ENCODE measurements around the gene POC5.

The POC5 gene

GRCh38 chr5:75678155-75678554 is 39.1 kb downstream of the POC5 start:
- Histone ChIP-seq H3K4me3 (ENCODE audit: insufficient read depth, low read depth, low read length) (no peak overlapping the region), H3K27ac (ENCODE audit: insufficient read depth, low read depth, low read length, poor library complexity, severe bottlenecking) (no peak overlapping the region), H3K27me3 (ENCODE audit: control insufficient read depth, insufficient read depth, low read length, poor library complexity, severe bottlenecking) (no peaks in the 10 kb centered on the region), H3K36me3 (ENCODE audit: control insufficient read depth, insufficient read depth, low read length) (no peaks in the 10 kb centered on the region), H3K4me1 (ENCODE audit: control insufficient read depth, insufficient read depth, low read length) (no peaks in the 10 kb centered on the region), H3K9me3 (ENCODE audit: control insufficient read depth, low read length) (no peaks in the 10 kb centered on the region)
- 75 to 94% methylated on average over 2 to 3 of the region's 3 CpGs for WGBS, 2 experiments

GRCh38 chr5:75677607-75678006 is 39.6 kb downstream of the POC5 start:
- Histone ChIP-seq H3K27ac (ENCODE audit: insufficient read depth, low read depth, low read length, poor library complexity, severe bottlenecking) (no peak overlapping the region), H3K4me3 (ENCODE audit: insufficient read depth, low read depth, low read length) (no peak overlapping the region), H3K27me3 (ENCODE audit: control insufficient read depth, insufficient read depth, low read length, poor library complexity, severe bottlenecking) (no peaks in the 10 kb centered on the region), H3K9me3 (ENCODE audit: control insufficient read depth, low read length) (no peaks in the 10 kb centered on the region), H3K36me3 (ENCODE audit: control insufficient read depth, insufficient read depth, low read length) (no peaks in the 10 kb centered on the region), H3K4me1 (ENCODE audit: control insufficient read depth, insufficient read depth, low read length) (no peaks in the 10 kb centered on the region)
- WGBS, 2 experiments, result 93 to 100% methylated on average over 1 of the region's 1 CpG

DNA sequence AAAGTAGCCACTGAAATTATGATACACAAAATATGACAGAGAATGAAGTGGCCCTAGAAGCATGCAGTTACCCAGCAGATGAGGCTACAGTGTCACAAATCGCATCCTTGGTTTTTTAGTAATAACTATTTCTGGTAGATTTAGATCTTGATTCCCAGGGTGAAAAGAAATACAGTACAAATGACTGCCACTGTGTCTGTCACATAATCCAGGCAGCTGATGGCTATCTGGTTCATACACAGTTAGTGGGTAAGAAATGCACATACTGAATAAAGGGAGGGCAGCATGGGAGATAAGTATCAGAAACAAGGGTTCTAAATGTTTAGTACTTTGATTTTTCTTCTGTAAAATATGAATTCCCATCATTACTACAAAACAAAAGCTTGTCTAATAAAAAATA is 41.5 kb downstream of the POC5 start:
- H3K36me3 ChIP-seq (ENCODE audit: control insufficient read depth, insufficient read depth, low read length), result no peaks in the 10 kb centered on the region
- no peaks in the 10 kb centered on the region for H3K4me1 ChIP-seq (ENCODE audit: control insufficient read depth, insufficient read depth, low read length)
- H3K27me3 ChIP-seq (ENCODE audit: control insufficient read depth, insufficient read depth, low read length, poor library complexity, severe bottlenecking), result no peaks in the 10 kb centered on the region
- no peak overlapping the region for H3K4me3 ChIP-seq (ENCODE audit: insufficient read depth, low read depth, low read length)
- WGBS, 2 experiments, result 100% methylated on average over 1 of the region's 1 CpG
- H3K27ac ChIP-seq (ENCODE audit: insufficient read depth, low read depth, low read length, poor library complexity, severe bottlenecking), result no peak overlapping the region
- H3K9me3 ChIP-seq (ENCODE audit: control insufficient read depth, low read length), result no peaks in the 10 kb centered on the region

DNA sequence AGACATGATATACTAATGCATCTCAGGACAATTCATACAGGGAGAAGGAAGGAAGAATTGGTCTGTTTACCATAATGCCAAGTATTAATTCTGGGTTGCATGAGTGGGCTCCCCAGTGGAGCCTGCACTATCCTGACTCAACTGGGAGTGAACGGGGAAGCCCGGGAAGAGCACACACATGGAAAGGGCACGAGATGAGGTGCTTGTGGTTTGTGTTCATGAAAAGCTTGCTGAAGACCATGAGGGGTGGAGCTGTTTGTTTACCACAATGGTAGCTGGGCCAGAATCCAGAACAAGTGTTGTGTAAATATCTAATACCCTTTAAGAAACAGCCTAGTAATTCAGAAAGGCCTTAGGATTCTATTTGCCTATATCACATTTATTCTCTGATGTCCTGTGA is 44.6 kb downstream of the POC5 start:
- H3K27me3 ChIP-seq (ENCODE audit: control insufficient read depth, insufficient read depth, low read length, poor library complexity, severe bottlenecking), result no peaks in the 10 kb centered on the region
- H3K27ac ChIP-seq (ENCODE audit: insufficient read depth, low read depth, low read length, poor library complexity, severe bottlenecking), result no peak overlapping the region
- no peaks in the 10 kb centered on the region for H3K36me3 ChIP-seq (ENCODE audit: control insufficient read depth, insufficient read depth, low read length)
- H3K4me3 ChIP-seq (ENCODE audit: insufficient read depth, low read depth, low read length), result no peak overlapping the region
- 95 to 96% methylated on average over 3 of the region's 3 CpGs for WGBS, 2 experiments
- peaks cover 10% of the 10 kb centered on the region for H3K4me1 ChIP-seq (ENCODE audit: control insufficient read depth, insufficient read depth, low read length)
- no peaks in the 10 kb centered on the region for H3K9me3 ChIP-seq (ENCODE audit: control insufficient read depth, low read length)

GRCh38 chr5:75671506-75671905 is 45.7 kb downstream of the POC5 start:
- peaks cover 17% of the 10 kb centered on the region for H3K4me1 ChIP-seq (ENCODE audit: control insufficient read depth, insufficient read depth, low read length)
- H3K27ac ChIP-seq (ENCODE audit: insufficient read depth, low read depth, low read length, poor library complexity, severe bottlenecking), result no peak overlapping the region
- H3K9me3 ChIP-seq (ENCODE audit: control insufficient read depth, low read length), result no peaks in the 10 kb centered on the region
- 59 to 77% methylated on average over 2 of the region's 2 CpGs for WGBS, 2 experiments
- H3K4me3 ChIP-seq (ENCODE audit: insufficient read depth, low read depth, low read length), result no peak overlapping the region
- no peaks in the 10 kb centered on the region for H3K27me3 ChIP-seq (ENCODE audit: control insufficient read depth, insufficient read depth, low read length, poor library complexity, severe bottlenecking)
- no peaks in the 10 kb centered on the region for H3K36me3 ChIP-seq (ENCODE audit: control insufficient read depth, insufficient read depth, low read length)

DNA sequence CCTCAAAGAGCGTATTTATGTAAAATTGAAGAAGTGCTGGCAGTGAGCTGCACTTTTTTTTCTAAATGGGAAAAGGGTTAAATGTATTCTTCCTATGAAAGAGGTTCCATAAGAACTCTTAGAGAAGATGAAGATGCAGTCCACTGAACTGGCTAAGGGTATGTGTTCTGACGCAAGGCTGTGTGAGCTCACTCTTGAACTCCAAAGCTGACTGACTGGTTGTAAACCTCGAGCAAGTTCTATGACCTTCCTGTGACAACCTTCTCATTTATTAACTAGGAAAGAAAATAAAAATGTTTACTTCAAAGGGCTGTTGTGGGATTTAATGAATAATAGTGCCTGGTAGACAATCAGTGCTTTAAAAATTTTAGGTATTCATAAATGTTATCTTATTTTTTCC is 46.7 kb downstream of the POC5 start:
- H3K9me3 ChIP-seq (ENCODE audit: control insufficient read depth, low read length), result no peaks in the 10 kb centered on the region
- H3K4me3 ChIP-seq (ENCODE audit: insufficient read depth, low read depth, low read length), result no peak overlapping the region
- 98 to 100% methylated on average over 3 of the region's 3 CpGs for WGBS, 2 experiments
- peaks cover 17% of the 10 kb centered on the region for H3K4me1 ChIP-seq (ENCODE audit: control insufficient read depth, insufficient read depth, low read length)
- no peaks in the 10 kb centered on the region for H3K27me3 ChIP-seq (ENCODE audit: control insufficient read depth, insufficient read depth, low read length, poor library complexity, severe bottlenecking)
- no peak overlapping the region for H3K27ac ChIP-seq (ENCODE audit: insufficient read depth, low read depth, low read length, poor library complexity, severe bottlenecking)
- no peaks in the 10 kb centered on the region for H3K36me3 ChIP-seq (ENCODE audit: control insufficient read depth, insufficient read depth, low read length)

- WGBS, 2 experiments, result 70 to 75% methylated on average over 10 of the region's 10 CpGs
Observed at GRCh38 chr5:75668977-75669689, 48.1 kb downstream of the POC5 start.

DNA sequence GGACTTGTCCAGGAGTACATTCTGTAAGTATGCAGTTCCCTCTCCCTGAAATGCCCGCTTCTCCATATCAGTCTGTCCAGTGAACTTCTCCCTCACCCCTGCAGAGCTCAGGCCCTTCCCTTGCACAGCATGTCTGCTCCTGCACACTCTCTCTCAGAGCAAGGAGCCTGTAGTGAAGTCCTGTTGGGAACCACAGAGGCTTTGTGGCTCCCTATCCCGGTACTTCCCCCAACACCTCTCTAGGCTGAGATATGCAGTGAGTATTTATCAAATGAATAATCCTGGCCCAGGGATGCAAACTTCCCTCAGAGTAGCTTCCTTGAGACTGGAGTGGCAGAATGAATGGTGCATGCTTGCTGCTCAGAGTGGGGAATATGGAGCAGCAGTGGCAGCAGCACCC is 48.8 kb downstream of the POC5 start:
- Histone ChIP-seq H3K27ac (ENCODE audit: insufficient read depth, low read depth, low read length, poor library complexity, severe bottlenecking) (no peak overlapping the region), H3K4me1 (ENCODE audit: control insufficient read depth, insufficient read depth, low read length) (peaks cover 17% of the 10 kb centered on the region), H3K36me3 (ENCODE audit: control insufficient read depth, insufficient read depth, low read length) (no peaks in the 10 kb centered on the region), H3K27me3 (ENCODE audit: control insufficient read depth, insufficient read depth, low read length, poor library complexity, severe bottlenecking) (no peaks in the 10 kb centered on the region), H3K4me3 (ENCODE audit: insufficient read depth, low read depth, low read length) (no peak overlapping the region), H3K9me3 (ENCODE audit: control insufficient read depth, low read length) (no peaks in the 10 kb centered on the region)
- 86 to 95% methylated on average over 1 to 2 of the region's 2 CpGs for WGBS, 2 experiments

More at GRCh38 chr5:75668977-75669689, 48.1 kb downstream of the POC5 start:
- Histone ChIP-seq H3K27ac (ENCODE audit: insufficient read depth, low read depth, low read length, poor library complexity, severe bottlenecking) (no peak overlapping the region), H3K4me1 (ENCODE audit: control insufficient read depth, insufficient read depth, low read length) (peaks cover 17% of the 10 kb centered on the region), H3K27me3 (ENCODE audit: control insufficient read depth, insufficient read depth, low read length, poor library complexity, severe bottlenecking) (no peaks in the 10 kb centered on the region), H3K4me3 (ENCODE audit: insufficient read depth, low read depth, low read length) (no peak overlapping the region), H3K36me3 (ENCODE audit: control insufficient read depth, insufficient read depth, low read length) (no peaks in the 10 kb centered on the region), H3K9me3 (ENCODE audit: control insufficient read depth, low read length) (no peaks in the 10 kb centered on the region)

- no peaks in the 10 kb centered on the region for H3K27me3 ChIP-seq (ENCODE audit: control insufficient read depth, insufficient read depth, low read length, poor library complexity, severe bottlenecking)
- H3K27ac ChIP-seq (ENCODE audit: insufficient read depth, low read depth, low read length, poor library complexity, severe bottlenecking), result no peak overlapping the region
- H3K36me3 ChIP-seq (ENCODE audit: control insufficient read depth, insufficient read depth, low read length), result no peaks in the 10 kb centered on the region
- H3K9me3 ChIP-seq (ENCODE audit: control insufficient read depth, low read length), result no peaks in the 10 kb centered on the region
- 60 to 67% methylated on average over 2 of the region's 2 CpGs for WGBS, 2 experiments
- no peak overlapping the region for H3K4me3 ChIP-seq (ENCODE audit: insufficient read depth, low read depth, low read length)
- H3K4me1 ChIP-seq (ENCODE audit: control insufficient read depth, insufficient read depth, low read length), result peaks cover 17% of the 10 kb centered on the region
Observed at GRCh38 chr5:75667586-75667985, 49.7 kb downstream of the POC5 start.

DNA sequence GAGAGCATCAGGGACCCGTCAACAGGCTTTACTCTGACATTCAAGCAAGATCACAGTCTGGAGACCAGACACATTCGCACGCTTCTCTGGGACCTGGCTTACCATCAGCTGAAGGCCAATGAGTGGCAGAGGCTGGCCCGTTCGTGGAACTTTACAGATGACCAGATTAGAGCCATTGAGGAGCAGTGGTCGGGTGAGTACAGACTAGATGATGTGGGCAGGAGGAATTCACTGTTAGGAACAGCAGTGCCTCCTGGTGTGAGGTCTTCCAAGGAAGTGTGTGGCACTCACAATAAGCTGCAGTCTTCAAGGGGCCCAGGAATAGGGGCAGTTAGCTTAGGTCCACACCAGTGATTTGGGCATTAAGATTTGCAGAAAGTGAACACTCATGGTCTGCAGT is 50.4 kb downstream of the POC5 start:
- no peaks in the 10 kb centered on the region for H3K36me3 ChIP-seq (ENCODE audit: control insufficient read depth, insufficient read depth, low read length)
- H3K4me1 ChIP-seq (ENCODE audit: control insufficient read depth, insufficient read depth, low read length), result peaks cover 17% of the 10 kb centered on the region
- H3K4me3 ChIP-seq (ENCODE audit: insufficient read depth, low read depth, low read length), result no peak overlapping the region
- 87 to 92% methylated on average over 6 of the region's 6 CpGs for WGBS, 2 experiments
- no peaks in the 10 kb centered on the region for H3K27me3 ChIP-seq (ENCODE audit: control insufficient read depth, insufficient read depth, low read length, poor library complexity, severe bottlenecking)
- no peak overlapping the region for H3K27ac ChIP-seq (ENCODE audit: insufficient read depth, low read depth, low read length, poor library complexity, severe bottlenecking)
- no peaks in the 10 kb centered on the region for H3K9me3 ChIP-seq (ENCODE audit: control insufficient read depth, low read length)

GRCh38 chr5:75664979-75665378 is 52.3 kb downstream of the POC5 start:
- Histone ChIP-seq H3K4me3 (ENCODE audit: insufficient read depth, low read depth, low read length) (no peak overlapping the region), H3K27ac (ENCODE audit: insufficient read depth, low read depth, low read length, poor library complexity, severe bottlenecking) (no peak overlapping the region), H3K4me1 (ENCODE audit: control insufficient read depth, insufficient read depth, low read length) (peaks cover 17% of the 10 kb centered on the region), H3K27me3 (ENCODE audit: control insufficient read depth, insufficient read depth, low read length, poor library complexity, severe bottlenecking) (no peaks in the 10 kb centered on the region), H3K36me3 (ENCODE audit: control insufficient read depth, insufficient read depth, low read length) (no peaks in the 10 kb centered on the region), H3K9me3 (ENCODE audit: control insufficient read depth, low read length) (no peaks in the 10 kb centered on the region)
- WGBS, 2 experiments, result 100% methylated on average over 1 of the region's 2 CpGs

All from ectodermal cell (in vitro differentiated cells).